KMS-11 (cell line): Measurements from ENCODE around the gene CNNM2.

ENCODE experiments used
- H2AFZ ChIP-seq: fragments of 200-600 bp; sonication (generic); 2 replicates; pipeline ENCODE4 v1.6.1; 2016; ENCODE audit warnings: antibody characterized with exemption, mixed run types, low read depth
- H3K27ac ChIP-seq: fragments of 200-600 bp; sonication (generic); 2 replicates; pipeline ENCODE4 v1.6.1; 2016; ENCODE audit warnings: mild to moderate bottlenecking, mixed run types
- H3K27me3 ChIP-seq: fragments of 200-600 bp; sonication (generic); 2 replicates; pipeline ENCODE4 v1.6.1; 2017; ENCODE audit warnings: mild to moderate bottlenecking, low read depth, mixed run types, moderate library complexity; ENCODE audit not compliant: insufficient read depth
- H3K36me3 ChIP-seq: fragments of 200-600 bp; sonication (generic); 2 replicates; pipeline ENCODE4 v1.6.1; 2017; ENCODE audit warnings: mild to moderate bottlenecking, mixed run types; ENCODE audit not compliant: insufficient read depth
- H3K4me1 ChIP-seq: fragments of 200-600 bp; sonication (generic); 2 replicates; pipeline ENCODE4 v1.6.1; 2016; ENCODE audit warnings: mild to moderate bottlenecking, low read depth, mixed run types; ENCODE audit not compliant: poor library complexity, severe bottlenecking
- H3K4me2 ChIP-seq: fragments of 200-600 bp; sonication (generic); 2 replicates; pipeline ENCODE4 v1.7.0; 2016; ENCODE audit warnings: mild to moderate bottlenecking, mixed run types
- H3K4me3 ChIP-seq: fragments of 200-600 bp; sonication (generic); IDR thresholded peaks from 2 replicates; pipeline ENCODE4 v1.6.1; 2017; ENCODE audit warnings: low read depth, low read length, mixed read lengths; ENCODE audit not compliant: insufficient read depth
- H3K79me2 ChIP-seq: fragments of 200-600 bp; sonication (generic); 2 replicates; pipeline ENCODE4 v1.6.1; 2016; ENCODE audit warnings: low read depth, mixed run types; ENCODE audit not compliant: insufficient read depth
- H3K9ac ChIP-seq: fragments of 200-600 bp; sonication (generic); 2 replicates; pipeline ENCODE4 v1.6.1; 2016; ENCODE audit warnings: mild to moderate bottlenecking, mixed run types
- H4K20me1 ChIP-seq: fragments of 200-600 bp; sonication (generic); 2 replicates; pipeline ENCODE4 v1.6.1; 2016; ENCODE audit warnings: mild to moderate bottlenecking, mixed run types; ENCODE audit not compliant: insufficient read depth
- CTCF ChIP-seq: fragments of 200-600 bp; sonication (generic); conservative IDR thresholded peaks from 2 replicates; pipeline ENCODE4 v1.6.1; 2017; ENCODE audit warnings: low read depth, mild to moderate bottlenecking, antibody characterized with exemption, low read length, moderate library complexity, mixed read lengths

Gene CNNM2

GRCh38 chr10:102982296-102982695 lies 64.2 kb downstream of the CNNM2 start:
- Histone ChIP-seq H3K4me3 (no peak overlapping the region), H3K27ac (no peak overlapping the region), H3K4me1 (no peaks in the 10 kb centered on the region), H3K9ac (no peak overlapping the region), H4K20me1 (no peaks in the 10 kb centered on the region), H3K4me2 (no peak overlapping the region), H2AFZ (no peak overlapping the region), H3K79me2 (no peaks in the 10 kb centered on the region), H3K27me3 (no peaks in the 10 kb centered on the region), H3K36me3 (no peaks in the 10 kb centered on the region)
- no peak for TF ChIP-seq CTCF

- H2AFZ ChIP-seq: no peak overlapping the region
- H4K20me1 ChIP-seq: no peaks in the 10 kb centered on the region
- H3K4me2 ChIP-seq: no peak overlapping the region
- no peaks in the 10 kb centered on the region for H3K79me2 ChIP-seq
- no peak overlapping the region for H3K27ac ChIP-seq
- no peak overlapping the region for H3K4me3 ChIP-seq
- TF ChIP-seq CTCF: no peak
- H3K4me1 ChIP-seq: peaks cover 8% of the 10 kb centered on the region
- H3K27me3 ChIP-seq: no peaks in the 10 kb centered on the region
- H3K36me3 ChIP-seq: no peaks in the 10 kb centered on the region
- H3K9ac ChIP-seq: no peak overlapping the region
These were observed 66.0 kb downstream of the CNNM2 start for GRCh38 chr10:102984086-102984485.

GRCh38 chr10:102985811-102986210 lies 67.7 kb downstream of the CNNM2 start:
- peaks cover 9% of the 10 kb centered on the region for H3K4me1 ChIP-seq
- no peak overlapping the region for H3K9ac ChIP-seq
- H3K27ac ChIP-seq: no peak overlapping the region
- H3K36me3 ChIP-seq: no peaks in the 10 kb centered on the region
- no peak overlapping the region for H3K4me3 ChIP-seq
- H2AFZ ChIP-seq: no peak overlapping the region
- no peak overlapping the region for H3K4me2 ChIP-seq
- H3K79me2 ChIP-seq: no peaks in the 10 kb centered on the region
- no peaks in the 10 kb centered on the region for H3K27me3 ChIP-seq
- no peaks in the 10 kb centered on the region for H4K20me1 ChIP-seq
- no peak for TF ChIP-seq CTCF

- Histone ChIP-seq H3K27ac (no peak overlapping the region), H3K4me3 (no peak overlapping the region), H3K4me2 (no peak overlapping the region), H2AFZ (no peak overlapping the region), H3K79me2 (no peaks in the 10 kb centered on the region), H3K9ac (no peak overlapping the region), H3K27me3 (no peaks in the 10 kb centered on the region), H4K20me1 (no peaks in the 10 kb centered on the region), H3K36me3 (no peaks in the 10 kb centered on the region), H3K4me1 (peaks cover 9% of the 10 kb centered on the region)
- TF ChIP-seq CTCF: no peak
These were observed 70.6 kb downstream of the CNNM2 start for GRCh38 chr10:102988404-102989314.
